A673 (cell line): ENCODE measurements around the gene CENPM.
"Not testable (repeated sequence)": the region's sequence is repeated elsewhere in the genome, so short reads cannot be mapped to it uniquely, and the experiment has no call there.

Source experiments
- CTCF ChIP-seq: fragments of 300-800, 200-600 bp; sonication (generic); conservative IDR thresholded peaks from 2 replicates; pipeline ENCODE4 v1.5.1; 2017; ENCODE audit warnings: low read depth, mild to moderate bottlenecking, antibody characterized with exemption, low read length, moderate library complexity, mixed read lengths
- EZH2 ChIP-seq: fragments of 200-600 bp; sonication (generic); IDR thresholded peaks from 2 replicates; pipeline ENCODE4 v1.6.1; 2017; ENCODE audit warnings: borderline replicate concordance, low read depth, mild to moderate bottlenecking, mixed read lengths, antibody characterized with exemption, low read length; ENCODE audit not compliant: poor library complexity, severe bottlenecking

- not testable (repeated sequence) for TF ChIP-seq CTCF, EZH2
Observed at GRCh38 chr22:41948928-41949296, 2.0 kb upstream of the CENPM start.
